Gastrocnemius medialis (tissue), 4 donors: Measurements from ENCODE around the gene PTPN23.

Source experiments
- CTCF ChIP-seq, 5 experiments: fragments of 450-650 bp in 3 of 5; fragments of 200-600 bp in 2 of 5; sonication (generic) in 2 of 5; IDR thresholded peaks in 4 of 5; conservative IDR thresholded peaks in 1 of 5; 1 replicate in 4 of 5; 2 replicates in 1 of 5; pipeline ENCODE4 v1.5.1; 2016 to 2019; ENCODE audit warnings: antibody characterized with exemption in 5 of 5, mild to moderate bottlenecking in 3 of 5, moderate library complexity in 3 of 5
- POLR2A ChIP-seq, 2 donors: fragments of 450-650 bp; IDR thresholded peaks; one replicate each; pipeline ENCODE4 v1.6.1; 2017; ENCODE audit warnings: antibody characterized with exemption in 2 of 2, mild to moderate bottlenecking in 2 of 2, moderate library complexity in 2 of 2

- TF ChIP-seq CTCF (IDR thresholded peaks at IDR 0.05 in 4 of 5, conservative IDR thresholded peaks at IDR 0.05 in 1 of 5): no peak
- no peak for TF ChIP-seq POLR2A (IDR thresholded peaks at IDR 0.05)
These were observed 15.3 kb upstream of the PTPN23 start for GRCh38 chr3:47365213-47366153.
